HEK293 (cell line): Measurements from ENCODE around the gene RND2.
"Not testable (repeated sequence)": the region's sequence is repeated elsewhere in the genome, so short reads cannot be mapped to it uniquely, and the experiment has no call there.

Experiments used
- CTCF ChIA-PET: fragments of 350-600 bp; formaldehyde crosslinking; extraction: SDS; loops from one replicate; lab custom pipeline; 2021; ENCODE audit warnings: antibody characterized with exemption; lab: Yijun Ruan, JAX
- POLR2A ChIA-PET: fragments of 300-600 bp; formaldehyde crosslinking; extraction: SDS; loops from one replicate; lab custom pipeline; 2020; ENCODE audit warnings: antibody characterized with exemption, inconsistent platforms; lab: Yijun Ruan, JAX
- H3K27ac ChIP-seq: fragments of 200-500 bp; sonication (Bioruptor generic); 2 replicates; pipeline ENCODE4 v1.5.1; 2014; ENCODE audit warnings: low read depth, low read length, control low read depth, inconsistent platforms; ENCODE audit errors: extremely low read depth
- H3K36me3 ChIP-seq, 2 experiments: fragments of 200-500 bp in 1 of 2; sonication (Bioruptor generic) in 1 of 2; 1 replicate in 1 of 2; 2 replicates in 1 of 2; pipeline ENCODE4 v1.5.1; 2014 to 2017; ENCODE audit warnings: inconsistent platforms in 2 of 2, low read length in 2 of 2; ENCODE audit not compliant: control insufficient read depth in 2 of 2, insufficient read depth in 1 of 2
- H3K4me1 ChIP-seq: fragments of 200-500 bp; sonication (Bioruptor generic); 2 replicates; pipeline ENCODE4 v1.5.1; 2014; ENCODE audit warnings: mild to moderate bottlenecking, low read length, inconsistent platforms; ENCODE audit not compliant: control insufficient read depth, insufficient read depth
- H3K4me3 ChIP-seq: 2 replicates; pipeline ENCODE4 v1.5.1; 2011; ENCODE audit warnings: low read depth, mild to moderate bottlenecking, control low read depth, low read length, moderate library complexity
- H3K9me3 ChIP-seq: fragments of 200-500 bp; sonication (Bioruptor generic); 2 replicates; pipeline ENCODE4 v1.5.1; 2014; ENCODE audit warnings: low read depth, low read length, inconsistent platforms; ENCODE audit not compliant: control insufficient read depth, insufficient read depth
- HIC1 ChIP-seq: fragments of 450-650 bp; formaldehyde crosslinking; IDR thresholded peaks from 2 replicates; pipeline ENCODE4 v1.5.1; 2016; ENCODE audit warnings: missing biosample characterization, missing genetic modification characterization
- REPIN1 ChIP-seq: fragments of 450-650 bp; formaldehyde crosslinking; IDR thresholded peaks from 2 replicates; pipeline ENCODE4 v1.5.1; 2017; ENCODE audit warnings: missing biosample characterization, missing genetic modification characterization, low read depth
- SCRT1 ChIP-seq: fragments of 450-650 bp; formaldehyde crosslinking; IDR thresholded peaks from 2 replicates; pipeline ENCODE4 v1.5.1; 2016; ENCODE audit warnings: missing biosample characterization, missing genetic modification characterization, borderline replicate concordance
- SCRT2 ChIP-seq: fragments of 450-650 bp; formaldehyde crosslinking; IDR thresholded peaks from 2 replicates; pipeline ENCODE4 v1.5.1; 2016; ENCODE audit warnings: missing biosample characterization, missing genetic modification characterization
- TSHZ1 ChIP-seq: fragments of 450-650 bp; formaldehyde crosslinking; IDR thresholded peaks from 2 replicates; pipeline ENCODE4 v1.5.1; 2016; ENCODE audit warnings: missing biosample characterization, missing genetic modification characterization, borderline replicate concordance
- ZNF148 ChIP-seq: fragments of 450-650 bp; formaldehyde crosslinking; IDR thresholded peaks from 2 replicates; pipeline ENCODE4 v1.5.0; 2017; ENCODE audit warnings: missing biosample characterization, missing genetic modification characterization, borderline replicate concordance
- ZNF157 ChIP-seq: fragments of 450-650 bp; formaldehyde crosslinking; IDR thresholded peaks from 2 replicates; pipeline ENCODE4 v1.5.1; 2016; ENCODE audit warnings: missing biosample characterization, missing genetic modification characterization
- ZNF391 ChIP-seq: fragments of 450-650 bp; formaldehyde crosslinking; IDR thresholded peaks from 2 replicates; pipeline ENCODE4 v1.5.1; 2016; ENCODE audit warnings: low read depth, missing biosample characterization, missing genetic modification characterization, borderline replicate concordance
- ZNF513 ChIP-seq: fragments of 450-650 bp; IDR thresholded peaks from 2 replicates; pipeline ENCODE4 v1.5.1; 2018; ENCODE audit warnings: missing biosample characterization, missing genetic modification characterization
- ZNF529 ChIP-seq: fragments of 450-650 bp; formaldehyde crosslinking; IDR thresholded peaks from 2 replicates; pipeline ENCODE4 v1.5.1; 2017; ENCODE audit warnings: missing genetic modification characterization, missing biosample characterization; ENCODE audit not compliant: insufficient replicate concordance
- ZNF561 ChIP-seq: fragments of 450-650 bp; IDR thresholded peaks from 2 replicates; pipeline ENCODE4 v1.5.1; 2018; ENCODE audit warnings: missing biosample characterization, missing genetic modification characterization, borderline replicate concordance
- ZNF629 ChIP-seq: fragments of 450-650 bp; formaldehyde crosslinking; IDR thresholded peaks from 2 replicates; pipeline ENCODE4 v1.5.1; 2017; ENCODE audit warnings: missing biosample characterization, missing genetic modification characterization
- ZNF664 ChIP-seq: fragments of 450-650 bp; formaldehyde crosslinking; IDR thresholded peaks from 2 replicates; pipeline ENCODE4 v1.5.1; 2016; ENCODE audit warnings: missing biosample characterization, missing genetic modification characterization
- TF ChIP-seq, protein P1 (sequence below): IDR thresholded peaks from 2 replicates; pipeline ENCODE4 v1.6.1; 2011; ENCODE audit warnings: mild to moderate bottlenecking, low read depth, low read length, borderline replicate concordance
- TF ChIP-seq, protein P2 (sequence below): fragments of 450-650 bp; formaldehyde crosslinking; IDR thresholded peaks from 2 replicates; pipeline ENCODE4 v1.5.1; 2017; ENCODE audit warnings: missing biosample characterization, missing genetic modification characterization
- TF ChIP-seq, protein P3 (sequence below): fragments of 450-650 bp; formaldehyde crosslinking; IDR thresholded peaks from 2 replicates; pipeline ENCODE4 v1.5.1; 2016; ENCODE audit warnings: missing biosample characterization, missing genetic modification characterization

RND2 gene

GRCh38 chr17:43053008-43053407, 28.0 kb downstream of the RND2 start:
- H3K4me3 ChIP-seq, H3K9me3 ChIP-seq, H3K27ac ChIP-seq, H3K4me1 ChIP-seq, CTCF ChIA-PET, POLR2A ChIA-PET: not testable (repeated sequence)
- TF ChIP-seq SCRT2 (tag by site-specific recombination) = peak; percentile 94
- TF ChIP-seq SCRT1 (tag by site-specific recombination) = peak; percentile 92
- H3K36me3 ChIP-seq = peaks cover 71 to 89% of the 10 kb centered on the region in 2 experiments

GRCh38 chr17:43056051-43056450, 31.0 kb downstream of the RND2 start:
- no peaks in the 10 kb centered on the region for H3K9me3 ChIP-seq
- H3K36me3 ChIP-seq = peaks cover 77 to 89% of the 10 kb centered on the region in 2 experiments
- no peak overlapping the region for H3K4me3 ChIP-seq
- ChIA-PET POLR2A (no interaction called here), CTCF (interaction anchor here (0.6 to 1.5 kb wide), 2 partner anchors 31 to 624 kb away, joined by 3 to 4 read pairs; partner anchors contain the start of gene RND2)
- H3K27ac ChIP-seq = no peak overlapping the region
- no peaks in the 10 kb centered on the region for H3K4me1 ChIP-seq
- TF ChIP-seq HIC1 = no peak
- TF ChIP-seq ZNF561 (tag by site-specific recombination) = no peak
- TF ChIP-seq, protein P1, sequence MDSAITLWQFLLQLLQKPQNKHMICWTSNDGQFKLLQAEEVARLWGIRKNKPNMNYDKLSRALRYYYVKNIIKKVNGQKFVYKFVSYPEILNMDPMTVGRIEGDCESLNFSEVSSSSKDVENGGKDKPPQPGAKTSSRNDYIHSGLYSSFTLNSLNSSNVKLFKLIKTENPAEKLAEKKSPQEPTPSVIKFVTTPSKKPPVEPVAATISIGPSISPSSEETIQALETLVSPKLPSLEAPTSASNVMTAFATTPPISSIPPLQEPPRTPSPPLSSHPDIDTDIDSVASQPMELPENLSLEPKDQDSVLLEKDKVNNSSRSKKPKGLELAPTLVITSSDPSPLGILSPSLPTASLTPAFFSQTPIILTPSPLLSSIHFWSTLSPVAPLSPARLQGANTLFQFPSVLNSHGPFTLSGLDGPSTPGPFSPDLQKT = no peak
- TF ChIP-seq ZNF529 (tag by site-specific recombination) = no peak
- TF ChIP-seq ZNF157 (tag by site-specific recombination) = no peak
- no peak for TF ChIP-seq ZNF148 (tag by site-specific recombination)
- TF ChIP-seq ZNF629 (tag by site-specific recombination) = no peak
- no peak for TF ChIP-seq ZNF391 (tag by site-specific recombination)
- no peak for TF ChIP-seq ZNF664 (tag by site-specific recombination)
- TF ChIP-seq, protein P2, sequence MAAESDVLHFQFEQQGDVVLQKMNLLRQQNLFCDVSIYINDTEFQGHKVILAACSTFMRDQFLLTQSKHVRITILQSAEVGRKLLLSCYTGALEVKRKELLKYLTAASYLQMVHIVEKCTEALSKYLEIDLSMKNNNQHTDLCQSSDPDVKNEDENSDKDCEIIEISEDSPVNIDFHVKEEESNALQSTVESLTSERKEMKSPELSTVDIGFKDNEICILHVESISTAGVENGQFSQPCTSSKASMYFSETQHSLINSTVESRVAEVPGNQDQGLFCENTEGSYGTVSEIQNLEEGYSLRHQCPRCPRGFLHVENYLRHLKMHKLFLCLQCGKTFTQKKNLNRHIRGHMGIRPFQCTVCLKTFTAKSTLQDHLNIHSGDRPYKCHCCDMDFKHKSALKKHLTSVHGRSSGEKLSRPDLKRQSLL (tag by site-specific recombination) = no peak
- TF ChIP-seq, protein P3, sequence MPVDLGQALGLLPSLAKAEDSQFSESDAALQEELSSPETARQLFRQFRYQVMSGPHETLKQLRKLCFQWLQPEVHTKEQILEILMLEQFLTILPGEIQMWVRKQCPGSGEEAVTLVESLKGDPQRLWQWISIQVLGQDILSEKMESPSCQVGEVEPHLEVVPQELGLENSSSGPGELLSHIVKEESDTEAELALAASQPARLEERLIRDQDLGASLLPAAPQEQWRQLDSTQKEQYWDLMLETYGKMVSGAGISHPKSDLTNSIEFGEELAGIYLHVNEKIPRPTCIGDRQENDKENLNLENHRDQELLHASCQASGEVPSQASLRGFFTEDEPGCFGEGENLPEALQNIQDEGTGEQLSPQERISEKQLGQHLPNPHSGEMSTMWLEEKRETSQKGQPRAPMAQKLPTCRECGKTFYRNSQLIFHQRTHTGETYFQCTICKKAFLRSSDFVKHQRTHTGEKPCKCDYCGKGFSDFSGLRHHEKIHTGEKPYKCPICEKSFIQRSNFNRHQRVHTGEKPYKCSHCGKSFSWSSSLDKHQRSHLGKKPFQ (tag by site-specific recombination) = no peak
- TF ChIP-seq ZNF513 (tag by site-specific recombination) = no peak
- no peak for TF ChIP-seq SCRT1 (tag by site-specific recombination)
- TF ChIP-seq REPIN1 = no peak
- no peak for TF ChIP-seq TSHZ1 (tag by site-specific recombination)
